ENCODE data around the gene SH3BP2. TPM values are rescaled to one million over a fixed set of nuclear protein-coding genes. Genes with fewer than 3 reads are reported as not detected.

Gene SH3BP2
- total RNA-seq, 2 experiments from 2014 or later: 10.9 to 31.6 TPM

DNA sequence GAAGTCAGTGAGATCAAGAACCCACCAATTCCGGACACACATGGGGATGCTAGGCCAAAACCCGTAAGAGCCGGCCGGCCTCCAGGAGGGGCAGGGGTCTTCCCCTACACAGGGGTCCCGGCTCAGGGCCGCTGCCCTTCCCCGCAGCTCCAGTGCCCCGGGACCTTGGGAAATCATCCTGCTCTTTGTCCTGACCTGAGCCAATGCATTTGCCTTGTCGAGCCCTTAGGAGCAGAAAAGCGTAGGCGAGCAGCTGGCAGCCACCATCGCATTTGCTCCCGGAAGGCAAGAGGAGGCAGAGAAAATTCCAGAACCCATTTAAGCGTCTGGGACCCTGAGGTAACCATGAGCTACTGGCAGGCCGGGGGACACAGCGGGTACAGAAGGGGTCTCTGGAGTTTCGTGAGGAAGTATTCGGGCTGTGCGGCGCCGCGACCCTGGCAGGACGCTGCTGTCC is 29.3 kb upstream of the SH3BP2 start:
- TF ChIP-seq, protein P1, sequence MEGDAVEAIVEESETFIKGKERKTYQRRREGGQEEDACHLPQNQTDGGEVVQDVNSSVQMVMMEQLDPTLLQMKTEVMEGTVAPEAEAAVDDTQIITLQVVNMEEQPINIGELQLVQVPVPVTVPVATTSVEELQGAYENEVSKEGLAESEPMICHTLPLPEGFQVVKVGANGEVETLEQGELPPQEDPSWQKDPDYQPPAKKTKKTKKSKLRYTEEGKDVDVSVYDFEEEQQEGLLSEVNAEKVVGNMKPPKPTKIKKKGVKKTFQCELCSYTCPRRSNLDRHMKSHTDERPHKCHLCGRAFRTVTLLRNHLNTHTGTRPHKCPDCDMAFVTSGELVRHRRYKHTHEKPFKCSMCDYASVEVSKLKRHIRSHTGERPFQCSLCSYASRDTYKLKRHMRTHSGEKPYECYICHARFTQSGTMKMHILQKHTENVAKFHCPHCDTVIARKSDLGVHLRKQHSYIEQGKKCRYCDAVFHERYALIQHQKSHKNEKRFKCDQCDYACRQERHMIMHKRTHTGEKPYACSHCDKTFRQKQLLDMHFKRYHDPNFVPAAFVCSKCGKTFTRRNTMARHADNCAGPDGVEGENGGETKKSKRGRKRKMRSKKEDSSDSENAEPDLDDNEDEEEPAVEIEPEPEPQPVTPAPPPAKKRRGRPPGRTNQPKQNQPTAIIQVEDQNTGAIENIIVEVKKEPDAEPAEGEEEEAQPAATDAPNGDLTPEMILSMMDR (conservative IDR thresholded peaks at IDR 0.05; ENCODE audit: low read length): no peak
- no peak for TF ChIP-seq EZH2phosphoT487 (IDR thresholded peaks at IDR 0.05; ENCODE audit: borderline replicate concordance, low read depth, low read length)
- H4K20me1 ChIP-seq (ENCODE audit: insufficient read depth, low read length): no peaks in the 10 kb centered on the region
- intact Hi-C loops (cut with micrococcal nuclease; ENCODE audit: unreplicated experiment): no loop called here
- DNase-seq (ENCODE audit: low spot score): no peak
- CTCF ChIA-PET (ENCODE audit: unreplicated experiment): interaction anchor here (0.6 kb wide), 1 partner anchor 17 kb away, joined by 3 read pairs; no protein-coding TSS in a partner anchor
- H3K4me3 ChIP-seq (ENCODE audit: low read depth, low read length, poor library complexity, severe bottlenecking): no peak overlapping the region
- H2AFZ ChIP-seq (ENCODE audit: low read length): peak overlapping the region; percentile 69; the same call in 1 of the 2 replicates
- no peak overlapping the region for H3K27ac ChIP-seq (ENCODE audit: low read depth, low read length, poor library complexity, severe bottlenecking)
- H3K9me3 ChIP-seq (ENCODE audit: low read length): no peaks in the 10 kb centered on the region
- no peaks in the 10 kb centered on the region for H3K36me3 ChIP-seq (ENCODE audit: insufficient read depth, low read length)
- H3K4me2 ChIP-seq (ENCODE audit: low read length): peak overlapping the region; percentile 68
- POLR2A ChIA-PET: interaction anchor here (1.0 kb wide), 1 partner anchor 23 kb away, joined by 4 read pairs; no protein-coding TSS in a partner anchor
- H3K79me2 ChIP-seq (ENCODE audit: insufficient read depth, low read depth, low read length): no peaks in the 10 kb centered on the region
- no TSS peak for BruUV-seq (replicated peaks)
- peaks cover 8% of the 10 kb centered on the region for H3K4me1 ChIP-seq (ENCODE audit: insufficient read depth, low read length, poor library complexity, severe bottlenecking)
- H3K9me2 ChIP-seq (ENCODE audit: insufficient read depth, low read length): no peaks in the 10 kb centered on the region

DNA sequence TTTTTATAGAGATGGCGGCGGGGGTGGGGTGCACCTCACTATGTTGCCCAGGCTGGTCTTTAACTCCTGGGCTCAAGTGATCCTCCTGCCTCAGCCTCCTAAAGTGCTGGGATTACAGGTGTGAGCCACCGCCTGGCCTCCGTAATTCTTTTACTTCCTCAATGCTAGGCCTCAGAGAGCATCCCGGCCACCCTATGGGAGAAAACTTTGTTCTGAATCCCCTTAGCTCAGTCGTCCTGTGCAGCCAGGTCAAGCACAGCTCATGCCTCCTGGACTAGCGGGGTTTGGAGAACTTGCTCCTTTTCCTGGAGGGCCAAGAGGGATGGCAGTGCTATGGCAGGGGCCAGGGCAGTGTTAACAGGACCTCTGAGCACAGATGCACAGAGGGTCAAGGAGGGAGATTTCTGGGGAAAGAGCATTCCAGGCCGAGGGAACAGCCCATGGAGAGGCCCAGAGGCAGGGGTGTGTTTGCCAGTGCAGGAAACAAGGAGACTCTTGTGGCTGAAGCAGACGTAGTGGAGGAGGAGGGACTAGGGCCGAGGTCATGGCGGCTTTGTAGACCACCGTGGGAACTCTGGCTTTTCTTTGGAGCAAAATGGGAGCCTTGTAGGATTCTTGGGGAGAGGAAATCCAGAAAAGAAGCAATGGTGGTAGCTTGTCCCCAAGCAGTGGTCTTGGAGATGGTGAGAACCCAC is 26.9 kb upstream of the SH3BP2 start:
- DNase-seq (ENCODE audit: low spot score): no peak
- BruUV-seq (replicated peaks): no TSS peak
- TF ChIP-seq, protein P1 (conservative IDR thresholded peaks at IDR 0.05; ENCODE audit: low read length): no peak
- TF ChIP-seq EZH2phosphoT487 (IDR thresholded peaks at IDR 0.05; ENCODE audit: borderline replicate concordance, low read depth, low read length): no peak
- Histone ChIP-seq H2AFZ (ENCODE audit: low read length) (no peak overlapping the region), H3K4me2 (ENCODE audit: low read length) (no peak overlapping the region), H3K27ac (ENCODE audit: low read depth, low read length, poor library complexity, severe bottlenecking) (no peak overlapping the region), H3K79me2 (ENCODE audit: insufficient read depth, low read depth, low read length) (no peaks in the 10 kb centered on the region), H3K36me3 (ENCODE audit: insufficient read depth, low read length) (no peaks in the 10 kb centered on the region), H3K4me3 (ENCODE audit: low read depth, low read length, poor library complexity, severe bottlenecking) (no peak overlapping the region), H3K9me3 (ENCODE audit: low read length) (no peaks in the 10 kb centered on the region), H3K9me2 (ENCODE audit: insufficient read depth, low read length) (no peaks in the 10 kb centered on the region), H4K20me1 (ENCODE audit: insufficient read depth, low read length) (no peaks in the 10 kb centered on the region), H3K4me1 (ENCODE audit: insufficient read depth, low read length, poor library complexity, severe bottlenecking) (peaks cover 13% of the 10 kb centered on the region)
- ChIA-PET POLR2A (interaction anchor here (1.3 kb wide), 1 partner anchor 17 kb away, joined by 3 read pairs; no protein-coding TSS in a partner anchor), CTCF (ENCODE audit: unreplicated experiment) (no interaction called here)
- intact Hi-C loops (cut with micrococcal nuclease; ENCODE audit: unreplicated experiment): loop anchor here (2.0 kb wide), 1 partner anchor 197 kb away; the partner anchor contains the start of genes GRK4 and NOP14

Measured in OCI-LY7 (cell line).